Spleen (tissue), 13 donors: ENCODE results near the gene GPRC5C. TPM values are rescaled to one million over a fixed set of nuclear protein-coding genes. Genes with fewer than 3 reads are reported as not detected.

Experiments used
- DNase-seq: peaks from one replicate; pipeline ENCODE4 v3.0.0-alpha.2; 2020
- H3K27ac ChIP-seq, 8 donors: fragments of 200-600 bp; sonication (generic) in 7 of 8; 1 replicate in 4 of 8; 2 replicates in 4 of 8; pipeline versions ENCODE4 v1.5.0 to v1.8.0; 2016 to 2021; ENCODE audit warnings: inconsistent platforms in 4 of 8, mild to moderate bottlenecking in 4 of 8, moderate library complexity in 1 of 8
- H3K27me3 ChIP-seq, 7 donors: fragments of 200-600 bp; sonication (generic) in 6 of 7; replicated peaks in 1 of 7; 1 replicate in 4 of 7; 2 replicates in 3 of 7; pipeline versions ENCODE4 v1.5.0 to v1.8.0; 2016 to 2021; ENCODE audit warnings: inconsistent platforms in 3 of 7, mild to moderate bottlenecking in 1 of 7
- H3K36me3 ChIP-seq, 6 donors: fragments of 200-600 bp; sonication (generic) in 5 of 6; 1 replicate in 4 of 6; 2 replicates in 2 of 6; pipeline versions ENCODE4 v1.5.0 to v1.8.0; 2016 to 2021; ENCODE audit warnings: inconsistent platforms in 2 of 6
- H3K4me1 ChIP-seq, 6 donors: fragments of 200-600 bp; sonication (generic) in 5 of 6; 1 replicate in 3 of 6; 2 replicates in 3 of 6; pipeline versions ENCODE4 v1.5.0 to v1.8.0; 2016 to 2021; ENCODE audit warnings: inconsistent platforms in 3 of 6
- H3K4me3 ChIP-seq, 8 donors: fragments of 200-600 bp; sonication (generic) in 7 of 8; 1 replicate in 4 of 8; 2 replicates in 4 of 8; pipeline versions ENCODE4 v1.5.0 to v1.8.0; 2016 to 2021; ENCODE audit warnings: inconsistent platforms in 4 of 8, mild to moderate bottlenecking in 4 of 8, moderate library complexity in 2 of 8
- H3K9me3 ChIP-seq, 8 donors: fragments of 200-600 bp; sonication (generic) in 7 of 8; 1 replicate in 4 of 8; 2 replicates in 4 of 8; pipeline versions ENCODE4 v1.5.0 to v1.8.0; 2016 to 2021; ENCODE audit warnings: inconsistent platforms in 4 of 8
- CTCF ChIP-seq, 11 experiments: fragments of 200-600 bp in 7 of 11; fragments of 450-650 bp in 4 of 11; sonication (generic) in 4 of 11; IDR thresholded peaks in 8 of 11; conservative IDR thresholded peaks in 3 of 11; 1 replicate in 7 of 11; 2 replicates in 4 of 11; pipeline versions ENCODE4 v1.4.0 to v1.8.0; 2016 to 2021; ENCODE audit warnings: antibody characterized with exemption in 11 of 11, inconsistent platforms in 4 of 11, mild to moderate bottlenecking in 1 of 11
- POLR2A ChIP-seq, 3 donors: fragments of 450-650 bp; IDR thresholded peaks; one replicate each; pipeline ENCODE4 v1.5.1; 2017; ENCODE audit warnings: antibody characterized with exemption in 3 of 3, mild to moderate bottlenecking in 1 of 3
- POLR2AphosphoS5 ChIP-seq, 3 donors: sonication (generic); formaldehyde crosslinking; IDR thresholded peaks; one replicate each; pipeline ENCODE4 v1.5.1; 2017; ENCODE audit warnings: antibody characterized with exemption in 3 of 3
- WGBS, 5 donors: extraction: QIAGEN DNeasy Blood & Tissue Kit in 3 of 5; methylation state at CpG; one replicate each; pipeline versions ENCODE4 v1.1.5 to v1.1.7; 2013 to 2018; 5-methylcytosine and 5-hydroxymethylcytosine counted together
- intact Hi-C: fragments of 100-400 bp; cut with DNase I; formaldehyde crosslinking; loops from one replicate; pipeline ENCODE4 v1.15.0; 2023; ENCODE audit warnings: low total_unique reads
- long read RNA-seq, 2 donors: transcript quantifications; one replicate each; lab custom pipeline, GENCODE V29; 2026
- polyA plus RNA-seq, 3 donors: library from polyadenylated mRNA; stranded (reverse); fragments of 200-250 nt; gene quantifications; one replicate each; pipeline ENCODE4 v1.2.1, GENCODE V29; 2013
- total RNA-seq, 7 donors: library from RNA; depleted of rRNA in 3 of 7; stranded (reverse); fragments of >200 nt in 3 of 7; fragmentation: NEBNext Ultra II Directional in 4 of 7; extraction: Animal tissue kit (Norgen Biotek cat#: 25700) in 4 of 7; gene quantifications; one replicate each; pipeline versions ENCODE4 v1.1.0 to v1.2.1, GENCODE V29; 2016 to 2021
- donor health status: healthy with polysubstance abuse.
- donor health status: DM: no; HTN: no; CAD: no; lungs with moderate emphysema.
- donor health status: DM: no; HTN: no; CAD: no.
- donor health status: Bipolar disorder and iron deficiency.
- donor health status: healthy.
- donor health status: DM: no; HTN: no; CAD: no.
- donor health status: DM: yes; HTN: yes; CAD: no.

GPRC5C gene
- total RNA-seq = 10 to 100 TPM; 24.1 to 70.0 (median 36.6) TPM
- polyA plus RNA-seq = 10 to 100 TPM; 11.0 to 19.7 (median 18.9) TPM
- long read RNA-seq, donor 1, transcript GPRC5C-202 (4 exons, 2,988 nt) = major isoform, 8 of 35 reads
- long read RNA-seq, donor 1, partial matches to known transcripts = 16 of 35 reads
- long read RNA-seq, donor 1, other reads (novel, unspliced or antisense) = 0 of 35 reads
- long read RNA-seq, donor 2, transcript GPRC5C-207 (1 exons, 2,224 nt) = minor isoform, 6 of 24 reads
- long read RNA-seq, donor 2, transcript GPRC5C-202 (4 exons, 2,988 nt) = major isoform, 11 of 24 reads
- long read RNA-seq, donor 2, partial matches to known transcripts = 6 of 24 reads
- long read RNA-seq, donor 2, other reads (novel, unspliced or antisense) = 0 of 24 reads

- Histone ChIP-seq H3K9me3 (peaks cover 0 to 3% (median under 1%) of the 10 kb centered on the region in 8 donors), H3K36me3 (no peaks in the 10 kb centered on the region), H3K4me3 (peak within 1 kb of the TSS; percentile 50 to 77 (median 55)), H3K27me3 (peaks cover 0 to 69% (median 28%) of the 10 kb centered on the region in 7 donors), H3K4me1 (peaks cover 14 to 64% (median 42%) of the 10 kb centered on the region in 6 donors), H3K27ac (peak within 1 kb of the TSS; percentile 68 to 85 (median 83))
- 0 to 3% (median 1%) methylated on average over 19 to 81 of the region's 81 CpGs for WGBS, 5 donors
- TF ChIP-seq CTCF (IDR thresholded peaks at IDR 0.05 in 8 of 11, conservative IDR thresholded peaks at IDR 0.05 in 3 of 11) (no peak), POLR2AphosphoS5 (IDR thresholded peaks at IDR 0.05) (peak; percentile 47 to 85 (median 82))
- DNase-seq = peak; percentile 84
- intact Hi-C loops = no loop called here
Observed at GRCh38 chr17:74431568-74432423, at the start of gene GPRC5C. Gene GPRC5C, plus strand, starts transcription at chr17:74432088. Its CDS starts 7,689 bp downstream, at chr17:74439777.

GRCh38 chr17:74383141-74383540 lies 48.7 kb upstream of the GPRC5C start:
- Histone ChIP-seq H3K27me3 (peaks cover 0 to 14% (median 0%) of the 10 kb centered on the region in 7 donors), H3K4me1 (peaks cover 4 to 22% (median 14%) of the 10 kb centered on the region in 6 donors), H3K9me3 (no peaks in the 10 kb centered on the region), H3K36me3 (no peaks in the 10 kb centered on the region), H3K27ac (no peak overlapping the region), H3K4me3 (no peak overlapping the region)
- no peak for TF ChIP-seq CTCF (IDR thresholded peaks at IDR 0.05 in 8 of 11, conservative IDR thresholded peaks at IDR 0.05 in 3 of 11)
- TF ChIP-seq POLR2AphosphoS5 (IDR thresholded peaks at IDR 0.05) = no peak
- no peak for TF ChIP-seq POLR2A (IDR thresholded peaks at IDR 0.05)
- 85 to 92% (median 86%) methylated on average over 5 of the region's 5 CpGs for WGBS, 5 donors
- intact Hi-C loops = no loop called here
- DNase-seq = no peak

GRCh38 chr17:74385201-74385600 lies 46.7 kb upstream of the GPRC5C start:
- Histone ChIP-seq H3K9me3 (no peaks in the 10 kb centered on the region), H3K4me1 (peaks cover 0 to 5% (median under 1%) of the 10 kb centered on the region in 6 donors), H3K27me3 (peaks cover 0 to 2% (median 0%) of the 10 kb centered on the region in 7 donors), H3K36me3 (no peaks in the 10 kb centered on the region), H3K27ac (no peak overlapping the region), H3K4me3 (no peak overlapping the region)
- no peak for TF ChIP-seq CTCF (IDR thresholded peaks at IDR 0.05 in 8 of 11, conservative IDR thresholded peaks at IDR 0.05 in 3 of 11)
- TF ChIP-seq POLR2A (IDR thresholded peaks at IDR 0.05) = no peak
- no peak for TF ChIP-seq POLR2AphosphoS5 (IDR thresholded peaks at IDR 0.05)
- no peak for DNase-seq
- 78 to 92% (median 87%) methylated on average over 3 of the region's 3 CpGs for WGBS, 5 donors
- intact Hi-C loops = no loop called here
